Activated T-cell treated with anti-CD3 and anti-CD28 coated beads, Interleukin-2, amount 50 U/mL, for 1 hour (primary cell): Measurements from ENCODE around the gene UBE2C.

Experiments
- DNase-seq: peaks from one replicate; pipeline ENCODE4 v3.0.0-alpha.2; 2020

Gene UBE2C

DNA sequence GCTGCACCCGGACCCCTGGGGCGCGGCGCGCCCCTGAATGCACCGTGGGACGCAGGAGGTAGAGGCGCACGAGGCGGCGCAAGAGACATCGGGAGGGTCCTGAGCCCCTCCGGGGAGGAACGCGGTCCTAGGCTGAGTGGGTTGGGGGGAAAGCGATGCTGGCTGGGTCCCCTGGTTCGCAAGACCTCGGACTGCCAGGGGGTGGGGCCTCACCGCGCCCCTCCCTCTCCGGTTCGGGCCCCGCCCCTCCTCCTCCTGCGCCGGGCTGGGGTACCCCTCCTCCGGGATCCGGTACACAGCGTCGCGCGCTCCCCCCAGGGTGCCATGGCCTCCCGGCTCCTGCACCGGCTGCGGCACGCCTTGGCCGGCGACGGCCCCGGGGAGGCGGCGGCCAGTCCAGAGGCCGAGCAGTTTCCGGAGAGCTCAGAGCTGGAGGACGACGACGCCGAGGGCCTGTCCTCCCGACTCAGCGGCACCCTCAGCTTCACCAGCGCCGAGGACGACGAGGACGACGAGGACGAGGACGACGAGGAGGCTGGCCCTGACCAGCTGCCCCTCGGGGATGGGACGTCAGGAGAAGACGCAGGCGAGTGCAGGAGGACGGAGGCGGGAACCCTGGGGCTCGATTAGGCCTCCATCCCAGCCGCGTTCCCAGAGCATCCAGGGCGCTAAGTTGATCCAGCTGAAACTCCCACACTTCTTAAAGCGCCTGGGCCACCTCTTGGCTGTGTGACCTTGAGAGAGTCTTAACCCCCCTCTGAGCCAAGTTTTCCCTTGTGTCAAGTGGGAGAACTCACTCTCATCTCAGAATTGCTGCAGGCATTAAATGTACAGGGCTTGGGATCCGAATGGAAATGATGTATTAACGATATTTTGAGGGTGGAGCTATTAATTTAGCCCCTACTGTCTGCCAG lies 21.7 kb downstream of the UBE2C start:
- DNase-seq = peak; percentile 64

GRCh38 chr20:45834797-45835161 lies 22.3 kb downstream of the UBE2C start:
- DNase-seq = no peak

- DNase-seq = no peak
Measured at GRCh38 chr20:45835329-45835765, 22.9 kb downstream of the UBE2C start.

- no peak for DNase-seq
Measured at GRCh38 chr20:45835825-45836224, 23.4 kb downstream of the UBE2C start.

DNA sequence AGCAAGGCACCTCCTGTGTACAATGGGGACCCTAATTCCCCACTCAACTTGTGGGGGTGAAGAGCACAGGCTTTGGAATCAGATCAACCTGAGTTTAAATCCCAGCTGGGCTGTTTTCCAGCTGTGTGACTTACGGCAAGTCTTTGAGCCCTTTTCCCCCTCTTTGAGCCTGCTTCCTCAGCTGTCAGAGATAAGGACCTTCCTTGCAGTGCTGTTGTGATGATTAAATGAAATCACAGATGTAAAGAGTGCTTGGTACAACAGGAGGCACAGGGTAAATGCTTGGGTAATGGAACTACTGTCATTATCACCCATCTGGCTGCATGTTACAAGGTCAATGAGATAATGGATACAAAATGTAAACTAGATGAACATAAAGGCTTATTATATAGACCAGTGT lies 24.4 kb downstream of the UBE2C start:
- no peak for DNase-seq

GRCh38 chr20:45840700-45841198 lies 28.3 kb downstream of the UBE2C start:
- no peak for DNase-seq

DNA sequence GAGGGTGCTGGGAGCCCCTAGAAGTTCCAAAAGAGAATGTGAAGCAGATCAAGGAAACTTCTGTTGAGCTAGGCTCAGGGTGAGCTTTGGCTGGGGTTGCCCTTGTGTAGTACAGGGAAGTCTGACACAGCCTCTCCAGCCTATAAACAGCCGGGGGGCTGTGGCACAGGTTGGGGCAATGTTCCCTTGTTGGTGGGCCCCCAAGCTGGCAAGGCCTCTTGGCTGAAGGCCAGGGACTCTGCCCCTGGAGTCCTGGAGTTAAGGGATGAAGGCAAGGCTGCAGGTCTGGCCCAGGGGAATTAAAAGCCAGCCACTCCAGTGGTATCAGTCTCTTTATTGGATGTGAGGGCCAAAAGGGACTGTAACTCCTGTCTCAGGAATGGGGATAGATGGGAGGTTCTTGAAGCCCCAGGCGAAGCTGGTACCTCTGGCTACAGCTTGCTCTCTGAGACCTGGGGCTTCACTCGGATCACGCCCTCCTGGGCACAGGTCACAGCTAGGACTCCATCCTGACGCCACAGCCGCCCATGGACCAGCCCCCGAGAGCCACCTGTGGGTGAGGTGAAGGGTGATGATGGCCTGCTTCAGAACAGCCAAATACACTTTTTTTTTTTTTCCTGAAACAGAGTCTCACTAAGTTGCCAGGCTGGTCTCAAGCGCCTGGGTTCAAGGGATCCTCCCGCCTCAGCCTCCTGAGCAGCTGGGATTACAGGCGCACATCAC lies 29.1 kb downstream of the UBE2C start:
- no peak for DNase-seq

DNA sequence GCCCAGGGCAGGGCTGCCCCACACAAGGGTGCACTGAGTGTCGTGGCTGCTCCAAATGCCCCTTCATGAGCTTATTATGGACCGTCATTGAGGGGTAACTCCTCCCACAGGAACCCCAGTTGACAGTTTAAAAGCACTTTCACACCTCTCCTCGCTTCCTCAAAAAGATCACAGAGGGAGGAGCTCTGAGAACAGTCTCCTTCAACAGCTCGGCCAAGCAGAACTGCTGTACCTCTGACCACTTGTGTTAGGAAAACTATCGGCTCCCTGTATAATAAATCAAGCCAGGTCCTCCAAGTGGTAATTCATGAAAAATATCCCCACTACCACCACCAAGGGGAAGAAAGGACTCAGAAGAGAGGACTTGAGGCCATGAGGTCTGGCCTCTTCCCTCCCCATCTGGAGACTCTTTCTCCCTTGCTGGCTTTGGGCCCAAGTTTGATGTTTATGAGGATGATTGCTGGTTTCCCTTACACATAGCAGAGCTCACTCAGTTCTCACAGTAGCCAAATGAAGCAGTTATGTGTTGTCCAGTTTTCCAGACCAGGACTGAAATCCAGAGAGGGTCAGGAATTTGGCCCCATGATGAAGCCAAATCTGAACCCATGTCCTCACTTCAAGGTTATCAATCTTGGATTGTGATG lies 29.8 kb downstream of the UBE2C start:
- DNase-seq = no peak

DNA sequence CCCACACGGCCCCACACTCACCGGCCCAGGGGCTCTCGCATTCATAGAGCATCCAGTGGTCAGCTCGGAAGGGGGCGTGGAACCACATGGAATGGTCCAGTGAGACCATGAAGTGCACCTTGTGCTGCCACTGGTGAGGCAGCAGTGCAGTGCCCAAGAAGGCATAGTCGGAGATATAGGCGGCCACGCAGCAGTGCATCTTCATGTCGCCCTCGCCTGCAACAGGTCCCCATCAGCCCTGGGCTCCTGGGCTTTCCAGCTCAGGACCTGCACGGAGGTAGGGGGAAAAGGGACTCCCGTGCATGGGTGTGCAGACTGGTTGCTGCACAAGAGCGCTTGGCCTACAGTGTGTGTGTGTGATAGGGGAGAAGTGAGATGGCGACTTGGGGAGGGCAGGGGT lies 31.1 kb downstream of the UBE2C start:
- DNase-seq = no peak

DNA sequence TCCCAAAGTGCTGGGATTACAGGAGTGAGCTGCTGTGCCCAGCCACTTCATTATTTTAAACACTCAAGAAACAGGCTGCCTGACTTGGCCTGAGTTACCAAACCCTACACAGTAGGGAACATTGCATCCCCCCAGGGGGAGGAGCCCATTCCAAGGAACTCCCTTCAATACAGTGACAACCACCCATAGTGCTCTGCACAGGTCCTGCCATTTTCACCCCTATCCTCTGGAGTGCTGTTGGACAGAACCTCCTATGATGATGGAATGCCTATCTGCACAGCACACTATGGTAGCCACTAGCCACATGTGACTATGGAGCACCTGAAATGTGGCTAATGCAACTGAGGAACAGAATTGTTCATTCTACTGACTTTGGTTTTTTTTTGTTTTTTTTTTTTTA lies 33.0 kb downstream of the UBE2C start:
- no peak for DNase-seq

DNA sequence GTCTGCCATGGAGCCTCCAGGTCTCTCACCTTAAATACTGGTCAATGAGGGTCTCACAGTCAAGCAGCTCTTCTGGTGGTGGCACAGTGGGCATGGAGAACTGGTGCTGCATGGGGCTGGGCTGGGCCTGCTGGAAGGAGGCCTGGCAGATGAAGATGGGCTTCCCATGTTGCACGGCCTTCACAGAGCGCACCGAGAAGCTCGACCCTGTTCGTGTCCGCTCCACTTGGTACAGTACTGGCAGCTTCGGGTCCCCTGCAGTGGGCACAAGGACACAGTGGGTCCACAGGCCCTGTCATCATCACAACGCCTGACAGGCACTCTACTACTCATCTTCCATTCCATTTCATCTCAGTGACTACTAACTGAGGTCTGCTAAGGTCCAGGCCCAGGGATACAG lies 36.0 kb downstream of the UBE2C start:
- DNase-seq = no peak

- no peak for DNase-seq
Measured at GRCh38 chr20:45848969-45849582, 36.6 kb downstream of the UBE2C start.

DNA sequence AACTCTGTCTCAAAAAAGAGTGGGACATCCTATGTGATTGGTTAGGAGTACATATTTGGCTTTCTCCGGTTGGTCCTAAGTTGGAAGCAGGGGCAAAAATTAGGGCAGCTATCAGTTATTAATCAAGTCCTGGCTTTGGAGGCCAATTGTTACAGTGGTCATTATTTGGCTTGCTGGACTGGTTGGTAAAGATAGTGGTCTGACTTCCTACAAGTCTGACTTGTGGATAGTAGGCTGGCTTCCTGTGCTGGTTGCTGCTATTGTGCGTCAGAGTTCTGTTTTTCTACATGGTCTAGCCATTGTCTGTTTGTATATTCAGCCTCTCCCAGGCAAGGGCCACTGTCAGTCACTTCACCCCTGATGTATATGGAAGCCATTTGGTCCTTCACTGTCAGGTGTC lies 37.8 kb downstream of the UBE2C start:
- DNase-seq = no peak

DNA sequence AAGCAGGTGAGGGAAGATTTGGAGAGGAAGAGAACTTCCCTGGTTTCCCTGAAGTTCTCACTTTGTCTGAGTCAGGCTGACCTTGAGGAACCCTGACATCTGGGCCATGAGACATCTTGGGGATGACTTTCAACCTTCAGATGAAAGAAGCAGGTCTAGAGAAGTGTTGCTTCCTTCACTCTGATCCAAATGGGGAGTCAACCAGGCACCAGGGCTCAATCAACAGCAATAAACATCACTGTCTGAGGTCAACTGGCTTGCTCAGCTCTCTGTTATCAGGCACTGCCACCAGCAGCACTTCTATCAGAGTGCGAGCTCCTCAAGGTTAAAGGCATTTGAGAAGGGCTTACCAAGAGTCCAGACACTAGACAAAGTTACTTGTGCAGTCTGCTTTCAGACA lies 38.5 kb downstream of the UBE2C start:
- no peak for DNase-seq

DNA sequence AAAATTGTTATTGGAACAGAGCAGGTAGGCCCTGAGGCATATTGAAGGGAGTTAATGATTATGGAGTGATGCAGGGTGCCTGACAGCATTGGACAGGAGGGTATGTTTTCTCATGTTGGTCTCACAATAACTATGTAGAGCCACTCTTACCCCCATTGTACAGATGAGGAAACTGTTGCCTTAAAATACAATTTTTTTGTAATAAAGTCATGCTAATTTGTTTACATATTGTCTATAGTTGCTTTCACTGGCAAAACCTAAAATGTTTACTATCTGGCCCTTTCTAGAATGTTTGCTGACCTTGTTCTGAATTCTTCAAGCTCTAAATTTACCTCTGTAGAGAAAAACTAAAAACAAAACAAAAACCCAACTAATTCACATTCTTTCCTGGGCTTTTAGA lies 39.1 kb downstream of the UBE2C start:
- DNase-seq = no peak

DNA sequence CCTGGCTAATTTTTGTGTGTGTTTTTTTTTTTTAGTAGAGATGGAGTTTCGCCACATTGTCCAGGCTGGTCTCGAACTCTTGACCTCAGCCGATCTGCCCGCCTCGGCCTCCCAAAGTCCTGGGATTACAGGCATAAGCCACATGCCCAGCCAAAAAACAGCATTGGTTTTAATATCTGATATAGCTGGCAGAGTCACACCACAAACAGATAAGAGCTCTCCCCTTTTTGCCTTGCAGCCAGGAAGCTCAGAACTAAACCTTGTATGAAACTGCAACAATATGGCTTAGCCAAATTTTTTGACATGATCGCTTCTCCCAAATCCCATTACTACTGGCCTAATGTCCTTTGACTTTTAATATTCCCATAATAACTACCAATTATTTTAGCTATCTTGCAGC lies 39.9 kb downstream of the UBE2C start:
- no peak for DNase-seq

DNA sequence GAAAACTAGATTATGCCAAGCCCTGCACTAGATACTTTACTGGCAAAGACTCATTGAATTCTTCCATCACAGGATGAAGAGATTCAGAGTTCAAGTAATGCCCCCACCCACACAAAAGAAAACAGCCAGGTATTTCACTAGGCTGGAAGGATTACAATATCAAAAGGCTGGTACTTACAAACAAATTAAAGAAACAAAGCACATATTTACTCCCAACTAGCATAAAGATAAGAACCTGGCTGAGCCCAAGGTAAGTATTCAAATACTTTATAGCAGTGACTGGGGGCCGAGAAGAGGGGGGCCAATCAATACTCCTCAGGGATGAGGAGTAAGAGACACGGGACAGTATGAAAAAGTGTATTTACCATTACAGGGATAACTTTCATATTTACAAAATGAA lies 41.0 kb downstream of the UBE2C start:
- DNase-seq = no peak

DNA sequence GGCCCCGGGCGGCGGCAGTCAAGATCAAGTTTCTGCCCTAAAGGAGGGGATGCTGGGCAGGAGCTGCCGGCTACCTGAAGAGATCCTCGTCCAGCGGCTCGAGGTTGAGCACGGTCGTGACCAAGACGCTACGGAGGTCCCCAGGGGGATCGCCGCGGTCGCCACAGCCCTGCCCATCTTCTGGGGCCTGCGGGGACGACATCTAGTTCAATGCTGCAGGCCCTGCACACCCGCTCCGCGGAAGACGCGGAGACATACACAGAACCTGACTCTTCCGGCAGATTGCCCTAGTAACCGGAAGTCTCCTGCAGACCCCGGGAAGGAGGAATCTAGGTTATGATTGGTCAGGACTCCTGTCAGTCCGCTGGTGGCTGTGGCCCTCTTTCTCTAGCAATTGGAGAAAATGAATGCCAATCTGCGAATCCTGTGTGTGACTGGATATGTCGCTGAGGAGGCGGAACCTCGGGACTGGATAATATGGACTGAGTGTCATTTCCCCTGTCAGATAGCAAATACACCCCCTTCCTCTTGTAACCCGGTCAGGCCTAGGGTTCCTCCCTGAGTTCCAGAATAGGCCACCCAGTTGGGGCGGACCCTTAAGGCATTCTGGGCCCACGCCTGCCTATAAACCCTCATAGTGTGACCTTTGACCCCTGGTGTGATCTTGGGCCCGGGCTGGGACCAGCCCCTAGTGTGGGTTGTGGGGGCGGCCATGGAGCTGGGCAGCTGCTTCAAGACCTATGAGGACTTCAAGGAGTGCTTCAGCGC lies 44.9 kb downstream of the UBE2C start, which contains the start of the genes ACOT8 and ZSWIM3:
ACOT8 (minus strand) TSS at position 279 of the 768 bp plus-strand sequence; CDS start at position 202, 77 bp downstream.
ZSWIM3 (plus strand) TSS at position 501 of the 768 bp plus-strand sequence; CDS start at position 713, 212 bp downstream.
- peak; percentile 78 for DNase-seq

DNA sequence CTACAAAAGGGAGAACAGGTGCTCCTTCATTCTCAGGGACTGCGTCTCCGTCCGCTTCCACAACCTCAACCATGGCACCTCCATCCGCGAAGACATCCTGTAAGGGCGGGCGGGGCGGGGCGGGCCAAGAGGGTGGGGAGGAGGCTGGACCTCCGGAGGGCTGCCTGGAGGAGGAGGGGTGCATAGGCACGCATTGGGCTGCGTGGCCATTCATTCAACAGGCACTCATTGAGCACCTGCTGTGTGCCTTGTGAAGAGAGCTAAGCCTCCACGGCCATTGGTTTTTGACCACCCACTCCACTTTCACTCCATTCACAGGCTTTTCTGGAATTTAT lies 45.4 kb downstream of the UBE2C start:
- no peak for DNase-seq

DNA sequence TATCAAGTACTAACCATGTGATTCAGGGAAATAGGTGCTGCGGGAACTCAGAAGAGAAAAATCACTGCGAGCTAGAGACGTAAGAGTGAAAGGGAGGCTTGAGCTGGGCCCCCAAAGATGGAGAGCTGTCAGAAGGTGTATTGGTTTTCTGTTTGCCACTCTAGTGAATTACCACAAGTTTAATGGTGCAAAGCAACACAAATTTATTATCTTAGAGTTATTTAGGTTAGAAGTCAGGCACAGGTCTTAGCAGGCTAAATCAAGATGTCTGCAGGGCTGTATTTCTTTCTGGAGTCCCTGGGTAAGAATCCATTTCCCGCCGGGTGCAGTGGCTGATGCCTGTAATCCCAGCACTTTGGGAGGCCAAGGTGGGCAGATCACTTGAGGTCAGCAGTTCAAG lies 47.5 kb downstream of the UBE2C start:
- no peak for DNase-seq

GRCh38 chr20:45860560-45861220 lies 48.2 kb downstream of the UBE2C start:
- no peak for DNase-seq
